ENCODE measurements around the gene BICD2.

Gene BICD2

GRCh38 chr9:92714787-92715487 is 49.7 kb downstream of the BICD2 start:
- Histone ChIP-seq H3K27me3 (ENCODE audit: control insufficient read depth, insufficient read depth, low read length) (no peaks in the 10 kb centered on the region), H3K27ac (ENCODE audit: low read length) (no peak overlapping the region), H3K9me3 (ENCODE audit: control insufficient read depth, low read depth, low read length) (no peaks in the 10 kb centered on the region), H3K9ac (ENCODE audit: low read length) (no peak overlapping the region), H3K4me3 (ENCODE audit: low read length) (no peak overlapping the region), H3K36me3 (ENCODE audit: control insufficient read depth, low read depth, low read length) (peaks cover 62% of the 10 kb centered on the region), H3K4me1 (ENCODE audit: control insufficient read depth, low read depth, low read length) (no peaks in the 10 kb centered on the region)

DNA sequence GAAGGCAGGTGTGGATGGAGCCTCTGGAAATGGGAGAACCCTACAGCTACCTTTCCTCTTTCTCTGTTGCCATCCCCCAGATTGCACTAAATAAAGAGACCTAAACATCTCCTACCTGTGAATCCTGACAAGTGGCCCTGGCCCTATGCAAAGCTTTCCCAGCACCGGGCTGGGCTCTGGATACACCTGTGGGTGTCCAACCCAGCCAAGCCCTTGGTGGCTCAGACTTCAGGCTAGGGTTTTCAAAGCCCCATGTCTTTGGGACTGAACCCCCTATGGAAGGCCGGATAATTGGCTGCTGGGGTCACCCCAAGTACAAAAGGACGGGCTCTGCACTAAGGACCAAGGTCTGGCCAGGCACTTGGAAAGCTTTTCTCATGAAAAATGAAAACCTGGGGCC is 50.6 kb downstream of the BICD2 start:
- Histone ChIP-seq H3K9ac (ENCODE audit: low read length) (no peak overlapping the region), H3K4me1 (ENCODE audit: control insufficient read depth, low read depth, low read length) (no peaks in the 10 kb centered on the region), H3K27ac (ENCODE audit: low read length) (no peak overlapping the region), H3K9me3 (ENCODE audit: control insufficient read depth, low read depth, low read length) (no peaks in the 10 kb centered on the region), H3K27me3 (ENCODE audit: control insufficient read depth, insufficient read depth, low read length) (no peaks in the 10 kb centered on the region), H3K36me3 (ENCODE audit: control insufficient read depth, low read depth, low read length) (peaks cover 56% of the 10 kb centered on the region), H3K4me3 (ENCODE audit: low read length) (no peak overlapping the region)

DNA sequence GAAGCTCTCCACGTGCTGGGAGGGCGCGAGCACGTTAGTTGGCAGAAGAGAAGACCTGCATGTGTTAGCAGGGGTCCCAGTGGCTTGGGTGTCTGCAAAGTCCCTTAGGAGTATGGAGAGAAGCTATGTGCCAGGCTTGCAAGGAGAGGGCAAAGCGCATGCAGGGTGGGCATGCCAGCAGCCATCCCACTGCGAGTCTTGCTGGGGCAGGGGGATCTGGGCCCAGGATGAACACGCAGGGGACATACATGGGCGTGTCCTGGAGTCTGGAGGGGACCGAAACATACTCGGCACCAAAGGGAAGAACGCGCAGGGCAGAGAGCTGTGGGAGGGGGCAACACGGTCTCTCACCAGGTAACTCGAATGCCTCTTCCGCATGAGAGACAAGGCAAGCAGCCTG is 51.1 kb downstream of the BICD2 start:
- H3K36me3 ChIP-seq (ENCODE audit: control insufficient read depth, low read depth, low read length), result peaks cover 52% of the 10 kb centered on the region
- no peaks in the 10 kb centered on the region for H3K4me1 ChIP-seq (ENCODE audit: control insufficient read depth, low read depth, low read length)
- H3K9me3 ChIP-seq (ENCODE audit: control insufficient read depth, low read depth, low read length), result no peaks in the 10 kb centered on the region
- no peak overlapping the region for H3K9ac ChIP-seq (ENCODE audit: low read length)
- H3K27ac ChIP-seq (ENCODE audit: low read length), result no peak overlapping the region
- no peak overlapping the region for H3K4me3 ChIP-seq (ENCODE audit: low read length)
- H3K27me3 ChIP-seq (ENCODE audit: control insufficient read depth, insufficient read depth, low read length), result no peaks in the 10 kb centered on the region

DNA sequence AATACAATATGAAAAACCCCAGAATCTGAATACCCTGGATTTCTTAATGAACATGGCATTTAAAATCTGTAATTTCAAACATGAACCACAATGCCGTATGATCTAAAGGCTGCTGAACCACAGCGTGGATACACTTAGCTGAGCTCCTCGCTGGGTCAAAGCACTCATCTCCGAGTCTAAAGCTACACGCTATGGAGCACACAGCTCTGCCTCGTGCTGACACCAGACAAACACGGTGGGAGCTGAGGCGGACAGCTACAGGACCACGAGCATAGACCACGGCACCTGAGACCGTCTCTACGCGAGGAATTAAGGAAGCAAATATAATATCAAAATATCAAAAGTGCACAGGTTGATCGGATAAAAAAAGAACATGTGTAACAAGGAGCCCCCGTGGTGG is 51.9 kb downstream of the BICD2 start:
- no peaks in the 10 kb centered on the region for H3K4me1 ChIP-seq (ENCODE audit: control insufficient read depth, low read depth, low read length)
- H3K36me3 ChIP-seq (ENCODE audit: control insufficient read depth, low read depth, low read length), result peaks cover 44% of the 10 kb centered on the region
- no peak overlapping the region for H3K27ac ChIP-seq (ENCODE audit: low read length)
- no peak overlapping the region for H3K4me3 ChIP-seq (ENCODE audit: low read length)
- no peaks in the 10 kb centered on the region for H3K9me3 ChIP-seq (ENCODE audit: control insufficient read depth, low read depth, low read length)
- no peak overlapping the region for H3K9ac ChIP-seq (ENCODE audit: low read length)
- H3K27me3 ChIP-seq (ENCODE audit: control insufficient read depth, insufficient read depth, low read length), result no peaks in the 10 kb centered on the region

GRCh38 chr9:92711844-92712243 is 52.8 kb downstream of the BICD2 start:
- no peak overlapping the region for H3K9ac ChIP-seq (ENCODE audit: low read length)
- H3K4me1 ChIP-seq (ENCODE audit: control insufficient read depth, low read depth, low read length), result no peaks in the 10 kb centered on the region
- H3K9me3 ChIP-seq (ENCODE audit: control insufficient read depth, low read depth, low read length), result no peaks in the 10 kb centered on the region
- H3K27me3 ChIP-seq (ENCODE audit: control insufficient read depth, insufficient read depth, low read length), result no peaks in the 10 kb centered on the region
- peaks cover 40% of the 10 kb centered on the region for H3K36me3 ChIP-seq (ENCODE audit: control insufficient read depth, low read depth, low read length)
- no peak overlapping the region for H3K27ac ChIP-seq (ENCODE audit: low read length)
- H3K4me3 ChIP-seq (ENCODE audit: low read length), result no peak overlapping the region

DNA sequence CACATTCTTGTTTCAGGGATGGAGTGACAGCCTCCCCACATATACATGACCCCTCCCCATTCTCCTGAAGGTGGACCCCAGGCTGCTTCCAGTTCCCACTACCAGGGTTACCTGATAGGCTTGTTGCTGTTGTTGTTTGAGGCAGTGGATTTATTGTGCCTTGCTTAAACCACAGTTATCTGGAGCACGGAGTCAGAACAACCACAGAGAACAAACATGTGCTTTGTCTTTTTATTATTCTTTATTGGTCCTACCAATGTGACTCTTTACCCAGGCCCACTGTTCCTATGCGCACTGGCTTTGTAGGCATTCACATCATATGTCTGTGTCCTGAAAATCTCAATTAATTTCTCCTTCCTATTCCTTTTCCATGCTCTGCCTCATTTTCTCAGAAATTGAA is 53.5 kb downstream of the BICD2 start:
- no peak overlapping the region for H3K27ac ChIP-seq (ENCODE audit: low read length)
- no peaks in the 10 kb centered on the region for H3K27me3 ChIP-seq (ENCODE audit: control insufficient read depth, insufficient read depth, low read length)
- no peak overlapping the region for H3K4me3 ChIP-seq (ENCODE audit: low read length)
- peaks cover 39% of the 10 kb centered on the region for H3K36me3 ChIP-seq (ENCODE audit: control insufficient read depth, low read depth, low read length)
- no peak overlapping the region for H3K9ac ChIP-seq (ENCODE audit: low read length)
- H3K4me1 ChIP-seq (ENCODE audit: control insufficient read depth, low read depth, low read length), result no peaks in the 10 kb centered on the region
- no peaks in the 10 kb centered on the region for H3K9me3 ChIP-seq (ENCODE audit: control insufficient read depth, low read depth, low read length)

GRCh38 chr9:92710368-92710767 is 54.3 kb downstream of the BICD2 start:
- H3K36me3 ChIP-seq (ENCODE audit: control insufficient read depth, low read depth, low read length), result peaks cover 31% of the 10 kb centered on the region
- no peak overlapping the region for H3K27ac ChIP-seq (ENCODE audit: low read length)
- H3K9ac ChIP-seq (ENCODE audit: low read length), result no peak overlapping the region

GRCh38 chr9:92709954-92710353 is 54.7 kb downstream of the BICD2 start:
- no peaks in the 10 kb centered on the region for H3K4me1 ChIP-seq (ENCODE audit: control insufficient read depth, low read depth, low read length)
- no peaks in the 10 kb centered on the region for H3K9me3 ChIP-seq (ENCODE audit: control insufficient read depth, low read depth, low read length)
- no peak overlapping the region for H3K9ac ChIP-seq (ENCODE audit: low read length)
- no peaks in the 10 kb centered on the region for H3K27me3 ChIP-seq (ENCODE audit: control insufficient read depth, insufficient read depth, low read length)
- peaks cover 27% of the 10 kb centered on the region for H3K36me3 ChIP-seq (ENCODE audit: control insufficient read depth, low read depth, low read length)
- H3K4me3 ChIP-seq (ENCODE audit: low read length), result no peak overlapping the region
- no peak overlapping the region for H3K27ac ChIP-seq (ENCODE audit: low read length)

More at GRCh38 chr9:92710368-92710767, 54.3 kb downstream of the BICD2 start:
- Histone ChIP-seq H3K4me1 (ENCODE audit: control insufficient read depth, low read depth, low read length) (no peaks in the 10 kb centered on the region), H3K27me3 (ENCODE audit: control insufficient read depth, insufficient read depth, low read length) (no peaks in the 10 kb centered on the region), H3K4me3 (ENCODE audit: low read length) (no peak overlapping the region), H3K9me3 (ENCODE audit: control insufficient read depth, low read depth, low read length) (no peaks in the 10 kb centered on the region)

DNA sequence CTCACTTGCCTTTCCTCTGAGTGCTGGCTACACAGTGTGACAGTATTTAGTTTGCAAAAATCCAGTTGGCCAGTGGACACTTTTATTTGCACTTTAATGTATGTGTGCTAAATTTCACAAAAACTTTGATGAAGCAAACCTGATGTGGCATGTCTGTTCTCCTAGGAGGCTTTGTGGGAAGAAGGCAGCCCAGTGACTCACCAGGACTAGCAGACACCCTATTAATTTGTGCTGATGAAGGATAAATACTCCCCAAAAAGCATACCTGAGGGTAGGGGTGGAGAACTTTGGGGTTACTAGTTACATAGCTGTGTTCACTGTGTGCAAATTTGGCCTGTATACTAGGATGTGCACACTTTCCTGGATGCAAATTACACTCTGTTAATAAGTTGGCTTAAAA is 55.4 kb downstream of the BICD2 start:
- H3K36me3 ChIP-seq (ENCODE audit: control insufficient read depth, low read depth, low read length), result peaks cover 20% of the 10 kb centered on the region
- H3K9me3 ChIP-seq (ENCODE audit: control insufficient read depth, low read depth, low read length), result no peaks in the 10 kb centered on the region
- H3K27me3 ChIP-seq (ENCODE audit: control insufficient read depth, insufficient read depth, low read length), result no peaks in the 10 kb centered on the region
- H3K9ac ChIP-seq (ENCODE audit: low read length), result no peak overlapping the region
- H3K27ac ChIP-seq (ENCODE audit: low read length), result no peak overlapping the region
- no peak overlapping the region for H3K4me3 ChIP-seq (ENCODE audit: low read length)
- H3K4me1 ChIP-seq (ENCODE audit: control insufficient read depth, low read depth, low read length), result no peaks in the 10 kb centered on the region

GRCh38 chr9:92707530-92707929 is 57.1 kb downstream of the BICD2 start:
- H3K9me3 ChIP-seq (ENCODE audit: control insufficient read depth, low read depth, low read length), result no peaks in the 10 kb centered on the region
- H3K27me3 ChIP-seq (ENCODE audit: control insufficient read depth, insufficient read depth, low read length), result no peaks in the 10 kb centered on the region
- no peak overlapping the region for H3K27ac ChIP-seq (ENCODE audit: low read length)
- H3K4me1 ChIP-seq (ENCODE audit: control insufficient read depth, low read depth, low read length), result no peaks in the 10 kb centered on the region
- H3K36me3 ChIP-seq (ENCODE audit: control insufficient read depth, low read depth, low read length), result peaks cover 9% of the 10 kb centered on the region
- no peak overlapping the region for H3K4me3 ChIP-seq (ENCODE audit: low read length)
- H3K9ac ChIP-seq (ENCODE audit: low read length), result no peak overlapping the region

GRCh38 chr9:92706218-92706940 is 58.3 kb downstream of the BICD2 start:
- Histone ChIP-seq H3K36me3 (ENCODE audit: control insufficient read depth, low read depth, low read length) (peaks cover 9% of the 10 kb centered on the region), H3K27me3 (ENCODE audit: control insufficient read depth, insufficient read depth, low read length) (no peaks in the 10 kb centered on the region), H3K27ac (ENCODE audit: low read length) (no peak overlapping the region), H3K9me3 (ENCODE audit: control insufficient read depth, low read depth, low read length) (no peaks in the 10 kb centered on the region), H3K4me3 (ENCODE audit: low read length) (no peak overlapping the region), H3K9ac (ENCODE audit: low read length) (no peak overlapping the region), H3K4me1 (ENCODE audit: control insufficient read depth, low read depth, low read length) (no peaks in the 10 kb centered on the region)

GRCh38 chr9:92704528-92704927 is 60.1 kb downstream of the BICD2 start:
- no peaks in the 10 kb centered on the region for H3K9me3 ChIP-seq (ENCODE audit: control insufficient read depth, low read depth, low read length)
- H3K4me1 ChIP-seq (ENCODE audit: control insufficient read depth, low read depth, low read length), result no peaks in the 10 kb centered on the region
- H3K9ac ChIP-seq (ENCODE audit: low read length), result no peak overlapping the region
- H3K36me3 ChIP-seq (ENCODE audit: control insufficient read depth, low read depth, low read length), result peaks cover 4% of the 10 kb centered on the region
- H3K4me3 ChIP-seq (ENCODE audit: low read length), result no peak overlapping the region
- no peaks in the 10 kb centered on the region for H3K27me3 ChIP-seq (ENCODE audit: control insufficient read depth, insufficient read depth, low read length)
- no peak overlapping the region for H3K27ac ChIP-seq (ENCODE audit: low read length)
